Fibroblast of mammary gland (primary cell): ENCODE data around the gene FBH1.

Experiments
- DNase-seq: peaks from one replicate; pipeline ENCODE4 v3.0.0-alpha.2; 2010; ENCODE audit warnings: low read depth
- H3K4me3 ChIP-seq: 2 replicates; pipeline ENCODE4 v1.5.1; 2011; ENCODE audit warnings: low read depth, mild to moderate bottlenecking, low read length, moderate library complexity; ENCODE audit not compliant: control insufficient read depth
- TF ChIP-seq, protein P1 (sequence below): conservative IDR thresholded peaks from 2 replicates; pipeline ENCODE4 v1.5.1; 2011; ENCODE audit warnings: low read depth, low read length, inconsistent platforms; ENCODE audit not compliant: control insufficient read depth, insufficient read depth

Gene FBH1

DNA sequence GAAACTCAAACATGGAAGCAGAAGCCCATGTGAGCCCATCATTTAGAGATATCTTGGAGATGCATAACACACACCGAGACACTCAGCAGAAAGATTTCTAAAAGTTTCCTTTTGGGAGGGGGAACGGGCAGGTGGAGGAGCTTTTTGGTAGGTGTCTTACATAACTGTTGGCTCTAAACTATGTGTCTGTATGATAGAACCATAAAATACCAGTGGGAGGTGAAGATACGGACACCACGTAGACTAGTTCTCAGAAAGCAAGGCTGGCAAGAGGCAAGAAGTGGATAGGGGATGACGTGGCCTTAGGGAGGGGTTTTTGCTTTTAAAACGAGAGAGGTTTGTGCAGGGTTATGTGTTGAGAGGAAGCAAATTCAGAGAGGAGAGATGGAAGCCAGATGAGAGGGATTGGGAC lies 50.8 kb downstream of the FBH1 start:
- peak; percentile 48 for DNase-seq

DNA sequence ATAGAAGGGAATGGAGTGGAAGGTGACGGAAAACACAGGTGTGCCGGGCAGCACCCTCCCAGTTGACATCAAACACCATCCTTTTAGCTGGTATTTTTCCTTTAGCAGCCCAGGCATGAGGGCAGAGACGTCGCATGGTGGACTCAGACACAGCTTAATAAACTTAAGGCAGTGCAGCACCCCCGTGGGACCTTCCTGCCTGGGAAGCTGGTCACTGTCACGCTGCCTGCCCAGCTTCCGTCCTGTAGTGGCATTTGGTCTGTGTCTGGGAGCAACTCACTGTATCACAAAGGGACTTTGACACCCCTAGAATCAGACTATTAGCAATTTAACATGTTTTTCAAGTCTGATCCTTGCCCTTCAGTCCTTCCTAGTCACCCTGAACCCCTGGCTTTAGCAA lies 51.5 kb downstream of the FBH1 start:
- no peak for DNase-seq
- H3K4me3 ChIP-seq, result no peak overlapping the region

More for the DNA sequence above, 50.8 kb downstream of the FBH1 start:
- H3K4me3 ChIP-seq, result no peak overlapping the region
- TF ChIP-seq, protein P1, sequence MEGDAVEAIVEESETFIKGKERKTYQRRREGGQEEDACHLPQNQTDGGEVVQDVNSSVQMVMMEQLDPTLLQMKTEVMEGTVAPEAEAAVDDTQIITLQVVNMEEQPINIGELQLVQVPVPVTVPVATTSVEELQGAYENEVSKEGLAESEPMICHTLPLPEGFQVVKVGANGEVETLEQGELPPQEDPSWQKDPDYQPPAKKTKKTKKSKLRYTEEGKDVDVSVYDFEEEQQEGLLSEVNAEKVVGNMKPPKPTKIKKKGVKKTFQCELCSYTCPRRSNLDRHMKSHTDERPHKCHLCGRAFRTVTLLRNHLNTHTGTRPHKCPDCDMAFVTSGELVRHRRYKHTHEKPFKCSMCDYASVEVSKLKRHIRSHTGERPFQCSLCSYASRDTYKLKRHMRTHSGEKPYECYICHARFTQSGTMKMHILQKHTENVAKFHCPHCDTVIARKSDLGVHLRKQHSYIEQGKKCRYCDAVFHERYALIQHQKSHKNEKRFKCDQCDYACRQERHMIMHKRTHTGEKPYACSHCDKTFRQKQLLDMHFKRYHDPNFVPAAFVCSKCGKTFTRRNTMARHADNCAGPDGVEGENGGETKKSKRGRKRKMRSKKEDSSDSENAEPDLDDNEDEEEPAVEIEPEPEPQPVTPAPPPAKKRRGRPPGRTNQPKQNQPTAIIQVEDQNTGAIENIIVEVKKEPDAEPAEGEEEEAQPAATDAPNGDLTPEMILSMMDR, result no peak

DNA sequence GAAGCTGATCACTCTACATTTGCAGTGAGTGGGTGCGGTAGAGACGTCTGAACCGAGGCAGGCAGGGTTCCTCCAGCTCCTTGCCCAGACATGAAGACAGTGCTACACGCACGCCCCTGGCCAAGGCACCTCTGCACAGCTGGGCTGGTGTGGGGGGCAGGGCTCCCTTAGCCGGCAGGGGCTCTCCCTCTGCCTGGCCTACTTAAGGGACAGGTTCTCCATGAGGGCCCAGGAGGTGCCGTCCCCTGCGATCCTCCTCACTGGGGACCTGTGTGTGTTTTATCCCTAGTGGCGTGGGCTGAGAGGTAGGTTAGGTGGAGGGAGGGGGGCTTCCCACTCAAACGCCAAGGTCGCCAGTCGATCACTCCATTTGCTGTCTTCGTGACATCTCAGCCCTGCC lies 52.0 kb downstream of the FBH1 start:
- TF ChIP-seq, protein P1, result no peak
- no peak overlapping the region for H3K4me3 ChIP-seq
- DNase-seq, result no peak

More for the DNA sequence above, 51.5 kb downstream of the FBH1 start:
- TF ChIP-seq, protein P1, result no peak

DNA sequence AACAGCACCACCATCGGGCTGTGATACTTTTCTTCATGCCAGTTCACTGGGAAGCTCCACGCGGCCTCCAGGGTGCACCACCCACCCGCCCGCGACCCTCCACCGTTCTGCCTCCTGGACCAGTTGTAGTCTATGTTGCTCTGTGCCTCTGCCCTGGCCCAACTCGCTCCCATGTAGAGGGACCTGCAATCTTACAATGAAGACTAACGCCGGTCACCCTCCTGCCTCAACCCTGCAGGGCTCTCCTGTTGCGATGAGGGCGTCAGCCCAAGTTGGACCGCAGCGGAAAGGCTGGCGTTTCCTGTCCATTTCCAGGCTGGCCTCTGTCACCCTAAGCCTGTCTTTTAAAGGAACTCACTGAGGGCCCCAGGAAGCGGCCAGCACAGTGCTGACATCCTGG lies 52.4 kb downstream of the FBH1 start:
- DNase-seq, result no peak
- TF ChIP-seq, protein P1, result no peak
- no peak overlapping the region for H3K4me3 ChIP-seq

DNA sequence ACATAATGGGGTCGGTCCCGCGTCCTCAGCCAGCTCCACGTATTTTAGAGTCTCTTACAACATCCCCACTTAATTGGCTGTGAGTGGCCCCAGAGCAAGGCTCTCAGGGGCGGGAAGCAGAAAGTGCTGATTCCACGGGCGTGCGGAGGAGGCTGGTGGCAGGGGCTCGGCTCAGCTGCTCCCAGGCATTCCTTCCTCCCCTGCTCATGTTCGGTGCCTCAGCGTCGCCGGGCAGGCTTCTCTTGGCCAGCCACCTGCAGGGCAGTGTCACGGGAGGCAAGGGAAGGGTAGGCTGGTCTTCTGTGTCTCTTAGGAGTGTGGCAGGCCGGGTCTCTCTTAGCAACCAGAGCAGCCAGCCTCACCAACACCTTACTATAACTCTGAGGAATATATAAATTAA lies 53.5 kb downstream of the FBH1 start:
- TF ChIP-seq, protein P1, result no peak
- DNase-seq, result peak; percentile 76
- H3K4me3 ChIP-seq, result no peak overlapping the region

DNA sequence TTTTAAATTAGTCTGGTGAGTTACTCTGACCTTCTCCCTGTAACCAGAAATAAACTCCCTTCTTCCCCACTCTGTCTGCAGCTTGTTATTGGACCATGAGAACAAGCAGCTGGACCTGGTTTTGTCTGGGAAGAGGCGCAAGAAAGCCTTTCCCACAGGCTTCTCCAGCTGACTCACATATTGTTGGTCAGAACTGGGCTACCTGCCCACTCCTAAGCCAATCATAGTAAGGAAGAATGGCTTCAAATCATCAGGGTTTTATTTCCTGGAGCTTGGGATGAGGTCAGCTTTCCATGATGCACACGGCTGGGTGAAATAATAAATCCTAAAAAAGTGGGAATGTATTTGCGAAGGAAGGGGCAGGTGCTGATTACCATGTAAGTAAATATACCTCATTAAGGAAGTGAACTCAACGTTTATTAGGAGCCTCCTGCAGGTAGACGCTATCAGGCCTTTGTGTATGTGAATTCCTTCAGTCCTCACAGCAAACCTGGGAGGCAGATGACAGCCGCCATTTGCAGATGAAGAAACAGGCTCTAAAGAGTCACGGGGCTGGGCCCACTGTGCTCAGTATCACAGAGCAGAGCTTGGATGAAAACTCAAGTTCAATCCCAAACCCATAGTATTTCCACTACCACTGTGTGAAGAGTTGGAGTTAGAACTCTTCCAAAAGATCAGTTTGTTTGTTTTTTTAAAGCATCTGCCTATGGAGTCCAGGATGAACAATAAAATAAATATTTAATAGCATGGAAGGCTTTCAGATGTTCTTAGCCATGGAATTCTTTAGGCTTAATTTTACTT lies 54.5 kb downstream of the FBH1 start:
- TF ChIP-seq, protein P1, result no peak
- DNase-seq, result peak; percentile 100
- peak overlapping the region; percentile 11 for H3K4me3 ChIP-seq

DNA sequence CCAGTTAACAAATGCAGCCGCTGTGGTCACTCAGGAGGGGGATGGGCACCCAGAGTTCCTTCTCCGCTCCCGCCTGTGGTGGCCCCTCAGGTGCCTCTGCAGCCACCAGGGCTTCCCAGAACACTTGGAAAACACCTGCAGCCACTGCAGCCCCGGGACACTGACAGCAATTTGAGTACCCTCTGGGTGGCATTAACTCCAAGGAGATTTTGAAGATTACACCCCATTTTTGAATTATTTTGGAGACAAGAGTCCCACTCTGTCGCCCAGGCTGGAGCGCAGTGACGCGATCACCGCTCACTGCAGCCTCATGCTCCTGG lies 55.1 kb downstream of the FBH1 start:
- TF ChIP-seq, protein P1, result no peak
- H3K4me3 ChIP-seq, result no peak overlapping the region
- no peak for DNase-seq
